Motor neuron (in vitro differentiated cells): Measurements from ENCODE around the gene ITGA4. TPM values are rescaled to one million over a fixed set of nuclear protein-coding genes. Genes with fewer than 3 reads are reported as not detected.

Source experiments
- ATAC-seq, 8 experiments: fragments of 200-7000 bp; cut with Tn5 transposase; replicated peaks in 6 of 8; 2 replicates each; pipeline ENCODE4 v1.8.0; 2021; ENCODE audit warnings: mild to moderate bottlenecking in 8 of 8, moderate library complexity in 8 of 8
- H3K27ac ChIP-seq, 2 donors: fragments of 250-450 bp; sonication (Bioruptor Pico); 2 replicates each; pipeline ENCODE4 v1.9.0; 2021; ENCODE audit warnings: antibody characterized with exemption in 2 of 2, mild to moderate bottlenecking in 2 of 2, moderate library complexity in 1 of 2
- H3K4me1 ChIP-seq, 2 donors: fragments of 250-450 bp; sonication (Bioruptor Pico); replicated peaks in 1 of 2; 2 replicates each; pipeline ENCODE4 v1.6.1; 2021; ENCODE audit warnings: antibody characterized with exemption in 2 of 2, mild to moderate bottlenecking in 2 of 2, moderate library complexity in 1 of 2
- H3K4me3 ChIP-seq, 5 donors: fragments of 250-450 bp; sonication (Bioruptor Pico); 2 replicates each; pipeline ENCODE4 v1.9.0; 2021; ENCODE audit warnings: antibody characterized with exemption in 5 of 5, mild to moderate bottlenecking in 5 of 5, moderate library complexity in 4 of 5
- WGBS, 10 experiments: fragments of 450-650 bp; shearing (Covaris generic); methylation state at CpG; one replicate each; pipeline ENCODE4 v1.0.0; 2022; 5-methylcytosine and 5-hydroxymethylcytosine counted together
- in situ Hi-C, 9 experiments: fragments of 400-800 bp; cut with MboI; loops; one replicate each; pipeline ENCODE4 v1.15.0; 2021; ENCODE audit warnings: low sequenced_read_pairs in 9 of 9, low pct_unique_long_range_greater_than_20kb in 2 of 9; ENCODE audit not compliant: unreplicated experiment in 9 of 9
- total RNA-seq, 8 experiments: library from RNA; unstranded; fragments of 300-600 nt; gene quantifications; 2 replicates each; pipeline versions ENCODE4 v1.2.3 to v1.2.4, GENCODE V29; 2022

The ITGA4 gene
- total RNA-seq = 10 to 100 TPM in 4 of 8 experiments, 1 to 10 TPM in 4; 1.4 to 58.3 (median 8.4) TPM

DNA sequence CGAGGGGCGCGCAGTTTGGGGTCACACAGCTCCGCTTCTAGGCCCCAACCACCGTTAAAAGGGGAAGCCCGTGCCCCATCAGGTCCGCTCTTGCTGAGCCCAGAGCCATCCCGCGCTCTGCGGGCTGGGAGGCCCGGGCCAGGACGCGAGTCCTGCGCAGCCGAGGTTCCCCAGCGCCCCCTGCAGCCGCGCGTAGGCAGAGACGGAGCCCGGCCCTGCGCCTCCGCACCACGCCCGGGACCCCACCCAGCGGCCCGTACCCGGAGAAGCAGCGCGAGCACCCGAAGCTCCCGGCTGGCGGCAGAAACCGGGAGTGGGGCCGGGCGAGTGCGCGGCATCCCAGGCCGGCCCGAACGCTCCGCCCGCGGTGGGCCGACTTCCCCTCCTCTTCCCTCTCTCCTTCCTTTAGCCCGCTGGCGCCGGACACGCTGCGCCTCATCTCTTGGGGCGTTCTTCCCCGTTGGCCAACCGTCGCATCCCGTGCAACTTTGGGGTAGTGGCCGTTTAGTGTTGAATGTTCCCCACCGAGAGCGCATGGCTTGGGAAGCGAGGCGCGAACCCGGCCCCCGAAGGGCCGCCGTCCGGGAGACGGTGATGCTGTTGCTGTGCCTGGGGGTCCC, at the start of gene ITGA4:
Gene ITGA4 (plus strand): TSS at position 266 of the 620 bp plus-strand sequence. CDS start 269 bp downstream, at position 535.
- peak within 1 kb of the TSS; percentile 46 to 72 (median 56) for H3K4me3 ChIP-seq
- no peak within 1 kb of the TSS for H3K27ac ChIP-seq
- H3K4me1 ChIP-seq = no peaks in the 10 kb centered on the region
- ATAC-seq = peak; percentile 89 to 98 (median 97)
- in situ Hi-C loops = loop anchor here in 4 of 9 experiments (10.0 to 25.0 kb wide), 3 partner anchors 255 to 352 kb away; no protein-coding TSS in a partner anchor
- 0 to 4% (median 0%) methylated on average over 1 to 11 of the region's 67 CpGs; no CpG with 5 or more reads in 4 of the 10 experiments for WGBS, 10 experiments

DNA sequence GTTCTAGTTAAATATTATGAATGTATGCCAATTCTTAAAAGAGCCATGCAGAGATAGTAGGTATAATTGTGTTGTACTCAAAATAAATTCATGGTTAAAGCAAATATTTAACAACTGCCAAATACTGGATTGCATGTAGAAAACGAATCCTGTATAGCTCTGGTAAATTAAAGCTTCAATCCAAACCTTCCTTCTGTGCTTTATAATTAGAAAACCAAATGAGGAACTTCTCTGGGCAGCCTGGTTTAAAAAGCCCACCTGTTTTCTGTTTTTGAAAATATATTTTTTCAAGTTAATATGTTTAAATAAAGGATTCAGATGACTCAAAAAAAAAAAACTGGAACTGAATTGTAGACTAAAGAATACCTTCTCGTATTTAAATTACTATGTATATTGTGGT, 48.3 kb upstream of the ITGA4 start:
- peaks cover 10 to 11% of the 10 kb centered on the region in 2 donors for H3K4me1 ChIP-seq
- WGBS, 10 experiments = 0 to 90% (median 80%) methylated on average over 1 to 2 of the region's 2 CpGs; no CpG with 5 or more reads in 1 of the 10 experiments
- no peak overlapping the region for H3K27ac ChIP-seq
- no peak for ATAC-seq
- in situ Hi-C loops = no loop called here
- no peak overlapping the region for H3K4me3 ChIP-seq

- in situ Hi-C loops = no loop called here
- WGBS, 10 experiments = 21 to 70% (median 30%) methylated on average over 2 to 3 of the region's 5 CpGs; no CpG with 5 or more reads in 7 of the 10 experiments
- H3K4me1 ChIP-seq = peaks cover 10 to 11% of the 10 kb centered on the region in 2 donors
- ATAC-seq = peak; percentile 59 to 100 (median 89)
- H3K27ac ChIP-seq = peak overlapping the region; percentile 48 to 49
- H3K4me3 ChIP-seq = no peak overlapping the region
These were observed 45.9 kb upstream of the ITGA4 start for GRCh38 chr2:181411105-181411849.

DNA sequence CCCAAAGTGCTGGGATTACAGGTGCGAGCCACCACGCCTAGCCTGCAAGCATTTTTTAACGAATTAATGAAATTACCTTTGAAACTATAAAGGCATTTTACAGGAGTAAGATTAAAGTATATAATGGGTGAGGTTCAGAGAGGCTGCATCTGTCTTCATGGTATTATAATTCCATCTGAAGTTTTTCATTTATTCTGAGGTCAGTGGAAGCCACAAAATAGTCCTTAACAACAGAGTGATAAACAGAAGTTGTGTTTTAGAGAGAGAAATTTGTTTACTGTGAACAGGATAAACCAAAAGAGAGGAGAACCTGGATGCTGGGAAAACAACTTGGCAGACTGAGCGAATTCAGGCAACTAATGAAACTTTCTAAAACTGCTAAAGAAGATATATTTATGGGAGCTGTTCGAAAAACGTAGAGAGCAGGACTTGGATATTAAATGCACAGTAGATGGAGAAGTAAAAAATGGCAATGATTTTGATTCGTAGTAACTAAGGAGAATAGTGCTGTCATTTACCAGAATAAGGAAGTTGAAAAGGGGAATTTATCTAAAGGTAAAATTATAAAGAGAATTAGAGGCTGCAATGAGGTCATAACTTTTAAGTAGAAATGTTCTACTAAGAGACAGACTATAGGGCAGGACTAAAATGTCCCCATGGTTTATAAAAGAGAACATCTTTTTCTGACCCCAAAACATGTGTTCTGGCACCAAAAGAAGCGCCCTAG, 37.9 kb upstream of the ITGA4 start:
- no peak for ATAC-seq
- in situ Hi-C loops = no loop called here
- WGBS, 10 experiments = 77 to 100% (median 83%) methylated on average over 1 to 8 of the region's 8 CpGs
- Histone ChIP-seq H3K27ac (no peak overlapping the region), H3K4me1 (no peaks in the 10 kb centered on the region), H3K4me3 (no peak overlapping the region)

DNA sequence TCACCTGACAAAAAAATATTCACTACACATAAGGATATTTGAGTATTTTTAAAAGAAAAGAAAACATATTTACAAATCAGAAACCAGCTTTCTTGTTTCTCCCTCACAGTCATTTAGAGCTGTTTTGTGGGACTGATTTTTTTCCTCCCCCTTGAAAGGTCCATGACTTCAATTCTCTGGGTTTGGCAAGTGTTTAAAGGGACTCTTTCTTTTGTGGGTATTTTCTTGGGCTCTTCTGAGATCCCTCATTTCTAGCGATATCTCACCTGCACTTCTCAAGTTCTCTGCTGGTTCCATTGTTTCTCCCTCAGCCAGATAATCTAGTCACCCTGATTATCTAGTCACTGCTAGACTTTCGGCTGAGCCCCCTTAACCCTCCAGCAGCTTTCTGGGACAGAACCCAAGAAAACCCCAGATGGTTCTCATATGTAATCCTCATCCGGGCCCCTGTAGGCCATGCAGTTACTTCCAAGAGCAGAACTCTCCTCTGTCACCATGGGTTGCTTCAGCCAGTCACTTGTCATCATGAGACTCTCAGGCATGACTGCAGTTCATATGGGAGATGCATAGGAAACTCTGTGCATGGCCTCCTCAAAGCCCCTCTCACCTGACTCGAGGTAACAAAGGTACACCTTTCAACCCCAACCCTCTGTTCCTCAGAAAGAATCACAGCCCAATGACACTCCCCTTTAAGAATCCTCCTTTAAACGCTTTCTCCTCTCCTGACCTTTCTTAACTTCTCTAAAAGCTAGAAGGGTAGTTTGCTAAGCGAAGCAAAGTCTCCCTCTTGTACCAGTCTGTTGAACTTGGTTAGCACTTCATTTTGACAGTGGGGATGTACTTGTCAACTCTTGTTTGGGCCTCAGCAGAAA, 36.7 kb upstream of the ITGA4 start:
- no peak overlapping the region for H3K27ac ChIP-seq
- WGBS, 10 experiments = 80 to 100% (median 89%) methylated on average over 1 to 6 of the region's 6 CpGs; no CpG with 5 or more reads in 2 of the 10 experiments
- ATAC-seq = no peak
- in situ Hi-C loops = no loop called here
- no peak overlapping the region for H3K4me3 ChIP-seq
- no peaks in the 10 kb centered on the region for H3K4me1 ChIP-seq

DNA sequence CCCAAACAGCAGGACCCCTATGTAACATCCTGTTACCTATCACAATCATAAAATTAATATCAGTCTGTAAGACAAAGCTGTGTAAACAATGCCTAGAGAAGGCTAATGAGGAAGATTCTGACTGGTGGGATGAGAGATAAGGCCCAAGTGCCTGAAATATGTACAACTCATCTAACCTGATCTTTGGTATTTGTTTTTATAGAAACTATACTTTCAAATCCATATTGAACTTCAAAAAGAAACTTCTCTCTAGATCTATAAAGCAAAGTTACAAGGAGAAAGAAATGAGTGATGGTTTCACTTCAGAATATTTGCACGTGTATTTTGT, 36.1 kb upstream of the ITGA4 start:
- ATAC-seq = no peak
- WGBS, 10 experiments = 0 to 100% (median 100%) methylated on average over 1 of the region's 1 CpG; no CpG with 5 or more reads in 3 of the 10 experiments
- Histone ChIP-seq H3K4me1 (no peaks in the 10 kb centered on the region), H3K27ac (no peak overlapping the region), H3K4me3 (no peak overlapping the region)
- in situ Hi-C loops = no loop called here

DNA sequence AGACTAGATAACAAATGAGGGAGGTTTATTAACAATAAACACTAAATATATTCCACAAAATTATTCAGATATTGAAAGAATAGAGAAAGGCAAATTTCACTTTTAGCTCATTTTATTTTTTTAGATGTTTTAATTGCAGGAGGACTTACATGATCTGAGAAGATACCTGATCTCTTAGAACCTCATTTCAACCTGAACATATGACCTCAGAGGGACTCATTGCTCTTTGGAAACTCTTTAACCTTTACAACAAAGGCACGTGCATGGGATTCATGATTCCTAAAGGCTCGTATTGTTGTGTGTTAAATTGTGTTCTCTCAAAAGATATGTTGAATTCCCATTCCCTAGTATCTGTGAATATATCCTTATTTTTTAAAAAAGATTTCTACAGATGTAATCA, 35.7 kb upstream of the ITGA4 start:
- peaks cover 0 to 1% of the 10 kb centered on the region in 2 donors for H3K4me1 ChIP-seq
- no peak for ATAC-seq
- 67 to 100% (median 92%) methylated on average over 1 to 2 of the region's 2 CpGs; no CpG with 5 or more reads in 1 of the 10 experiments for WGBS, 10 experiments
- no peak overlapping the region for H3K4me3 ChIP-seq
- in situ Hi-C loops = no loop called here
- no peak overlapping the region for H3K27ac ChIP-seq

- in situ Hi-C loops = no loop called here
These were observed 30.5 kb upstream of the ITGA4 start for GRCh38 chr2:181426672-181427071.

DNA sequence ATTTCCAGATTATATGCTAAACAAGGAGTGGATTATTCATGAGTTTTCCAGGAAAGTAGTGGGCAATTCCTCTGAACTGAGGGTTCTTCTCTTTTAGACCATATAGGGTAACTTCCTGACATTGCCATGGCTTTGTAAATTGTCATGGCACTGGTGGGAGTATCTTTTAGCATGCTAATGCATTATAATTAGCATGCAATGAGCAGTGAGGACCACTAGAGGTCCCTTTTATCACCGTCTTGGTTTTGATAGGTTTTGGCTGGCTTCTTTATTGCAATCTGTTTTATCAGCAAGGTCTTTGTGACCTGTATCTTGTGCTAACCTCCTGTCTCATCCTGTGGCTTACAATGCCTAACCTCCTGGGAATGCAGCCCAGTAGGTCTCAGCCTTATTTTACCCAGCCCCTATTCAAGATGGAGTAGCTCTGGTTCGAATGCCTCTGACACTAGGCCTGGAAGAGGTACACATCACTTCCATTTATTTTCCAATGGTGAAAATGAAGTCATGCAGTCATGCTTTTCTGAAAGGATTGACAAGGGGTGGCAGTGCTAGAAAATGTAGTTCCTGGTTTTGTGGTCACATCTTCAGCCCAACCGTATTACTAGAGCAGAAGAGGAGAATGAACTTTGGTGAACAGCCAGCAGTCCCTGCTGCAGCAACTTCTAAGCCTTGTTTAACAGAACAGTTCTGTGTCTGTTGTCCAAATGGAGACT, 26.6 kb upstream of the ITGA4 start:
- no peak overlapping the region for H3K4me3 ChIP-seq
- in situ Hi-C loops = no loop called here
- ATAC-seq = peak in 3 of 8 experiments; percentile 30 to 49 (median 33)
- 0 to 100% (median 87%) methylated on average over 1 to 3 of the region's 3 CpGs for WGBS, 10 experiments
- H3K27ac ChIP-seq = no peak overlapping the region
- H3K4me1 ChIP-seq = peaks cover 0 to 2% of the 10 kb centered on the region in 2 donors

More at GRCh38 chr2:181426672-181427071, 30.5 kb upstream of the ITGA4 start:
- Histone ChIP-seq H3K27ac (no peak overlapping the region), H3K4me1 (peaks cover 0 to 2% of the 10 kb centered on the region in 2 donors), H3K4me3 (no peak overlapping the region)
- 0 to 100% (median 17%) methylated on average over 1 to 2 of the region's 2 CpGs; no CpG with 5 or more reads in 2 of the 10 experiments for WGBS, 10 experiments
- peak in 5 of 8 experiments; percentile 60 to 91 (median 79) for ATAC-seq

- Histone ChIP-seq H3K4me1 (no peaks in the 10 kb centered on the region), H3K27ac (no peak overlapping the region), H3K4me3 (no peak overlapping the region)
- in situ Hi-C loops = no loop called here
- no peak for ATAC-seq
These were observed 25.5 kb upstream of the ITGA4 start for GRCh38 chr2:181431674-181432073.

GRCh38 chr2:181438261-181438660, 18.9 kb upstream of the ITGA4 start:
- Histone ChIP-seq H3K4me3 (no peak overlapping the region), H3K4me1 (no peaks in the 10 kb centered on the region), H3K27ac (no peak overlapping the region)
- 0 to 62% (median 43%) methylated on average over 1 of the region's 1 CpG; no CpG with 5 or more reads in 1 of the 10 experiments for WGBS, 10 experiments
- in situ Hi-C loops = no loop called here
- peak in 2 of 8 experiments; percentile 40 to 61 for ATAC-seq

- WGBS, 10 experiments = 73 to 100% (median 91%) methylated on average over 1 to 2 of the region's 2 CpGs; no CpG with 5 or more reads in 2 of the 10 experiments
- H3K4me3 ChIP-seq = no peak overlapping the region
- no peak for ATAC-seq
- no peak overlapping the region for H3K27ac ChIP-seq
- in situ Hi-C loops = no loop called here
- H3K4me1 ChIP-seq = no peaks in the 10 kb centered on the region
These were observed 16.8 kb upstream of the ITGA4 start for GRCh38 chr2:181440344-181440743.
